ENCODE data around the gene RAPGEF3.

The RAPGEF3 gene

DNA sequence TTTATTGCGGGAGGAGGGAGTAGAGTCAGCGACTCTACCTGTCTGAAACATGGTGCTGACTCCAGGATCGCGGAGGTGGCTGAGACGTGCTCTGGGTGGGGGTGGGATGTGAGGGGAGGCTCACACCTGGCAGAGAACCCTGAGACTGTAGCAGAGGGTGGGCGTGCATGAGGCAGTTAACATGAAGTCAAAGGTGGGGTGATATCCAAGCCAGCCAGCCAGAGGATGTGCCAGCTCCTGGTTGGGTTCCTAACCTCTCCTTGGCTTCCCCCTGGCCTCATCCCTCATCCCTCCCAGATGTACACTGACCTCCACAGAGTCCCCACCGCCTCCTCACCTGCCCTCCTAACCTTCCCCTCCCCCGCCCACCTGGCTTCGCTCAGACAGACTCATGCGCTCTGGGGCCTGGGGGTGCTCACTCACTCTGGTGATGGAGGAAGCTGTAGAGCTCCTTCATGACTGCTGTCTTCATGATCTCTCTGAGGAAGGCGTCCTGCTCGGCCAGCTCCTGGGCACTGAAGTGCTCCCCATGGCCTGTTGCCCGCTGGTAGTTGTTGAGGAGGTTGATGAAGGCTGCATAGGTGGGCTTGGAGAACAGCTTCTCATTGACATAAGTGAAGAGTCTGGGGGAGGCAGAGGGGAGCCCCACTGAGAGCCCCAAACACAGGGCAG is 42.7 kb downstream of the RAPGEF3 start:
- DNase-seq (ENCODE audit: low read depth), result no peak
- no peak for TF ChIP-seq CTCF (IDR thresholded peaks at IDR 0.05; ENCODE audit: low read depth, low read length, missing control alignments)
- no peak overlapping the region for H3K4me3 ChIP-seq (ENCODE audit: low read depth, low read length)

DNA sequence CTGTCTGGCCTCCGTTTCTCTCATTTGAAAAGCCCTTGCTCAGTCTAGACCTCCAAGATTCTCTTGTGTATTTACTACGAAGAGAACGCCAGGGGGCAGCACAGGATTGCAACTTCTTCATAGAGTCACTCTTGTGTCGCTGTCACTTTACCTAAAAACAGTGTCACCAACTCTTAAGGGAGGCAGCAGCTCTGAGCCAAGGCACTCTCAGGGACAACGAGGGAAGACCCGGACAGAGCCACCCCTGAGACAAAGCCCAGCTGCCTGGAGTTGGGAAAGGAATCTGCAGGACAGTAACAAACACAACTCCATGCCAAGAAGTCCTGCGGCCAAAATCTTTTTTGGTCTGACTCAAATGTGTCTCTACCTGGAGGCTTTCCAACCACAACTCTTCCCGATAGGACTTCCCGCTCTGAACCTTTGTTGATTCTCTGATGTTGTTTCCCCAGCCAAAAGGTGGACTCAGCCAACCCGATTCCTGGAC is 43.2 kb downstream of the RAPGEF3 start:
- DNase-seq (ENCODE audit: low read depth), result peak; percentile 68

GRCh38 chr12:47714826-47715386 is 43.8 kb downstream of the RAPGEF3 start:
- no peak for DNase-seq (ENCODE audit: low read depth)
- H3K4me3 ChIP-seq (ENCODE audit: low read depth, low read length), result no peak overlapping the region
- no peak for TF ChIP-seq CTCF (IDR thresholded peaks at IDR 0.05; ENCODE audit: low read depth, low read length, missing control alignments)

More for the DNA sequence above, 43.2 kb downstream of the RAPGEF3 start:
- peak; percentile 76 for TF ChIP-seq CTCF (IDR thresholded peaks at IDR 0.05; ENCODE audit: low read depth, low read length, missing control alignments)
- H3K4me3 ChIP-seq (ENCODE audit: low read depth, low read length), result no peak overlapping the region

DNA sequence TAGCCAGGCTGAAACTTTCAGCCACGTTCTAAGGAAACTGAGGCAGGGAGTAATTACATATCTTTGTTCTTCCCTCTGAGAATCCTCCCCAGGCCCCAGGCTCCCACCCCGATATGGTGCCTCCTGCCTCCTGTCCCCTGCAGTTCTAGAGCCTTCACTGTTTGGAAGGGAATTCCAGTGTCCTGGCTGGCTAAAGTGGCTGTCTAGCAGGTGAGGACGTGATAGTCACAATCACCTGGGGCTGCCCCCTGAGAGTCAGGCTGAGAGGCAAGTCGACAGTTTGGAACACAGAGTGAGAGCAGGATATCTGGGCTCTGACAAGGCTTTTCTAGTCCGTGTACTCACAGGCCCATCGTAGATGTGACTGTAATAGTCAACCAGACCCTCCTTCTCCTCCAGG is 46.5 kb downstream of the RAPGEF3 start:
- H3K4me3 ChIP-seq (ENCODE audit: low read depth, low read length), result no peak overlapping the region
- DNase-seq (ENCODE audit: low read depth), result no peak
- TF ChIP-seq CTCF (IDR thresholded peaks at IDR 0.05; ENCODE audit: low read depth, low read length, missing control alignments), result no peak

- no peak for DNase-seq (ENCODE audit: low read depth)
Observed at GRCh38 chr12:47711448-47711847, 47.2 kb downstream of the RAPGEF3 start.

GRCh38 chr12:47710278-47710677 is 48.4 kb downstream of the RAPGEF3 start:
- DNase-seq (ENCODE audit: low read depth), result no peak
- no peak overlapping the region for H3K4me3 ChIP-seq (ENCODE audit: low read depth, low read length)
- no peak for TF ChIP-seq CTCF (IDR thresholded peaks at IDR 0.05; ENCODE audit: low read depth, low read length, missing control alignments)

More at GRCh38 chr12:47711448-47711847, 47.2 kb downstream of the RAPGEF3 start:
- TF ChIP-seq CTCF (IDR thresholded peaks at IDR 0.05; ENCODE audit: low read depth, low read length, missing control alignments), result no peak
- no peak overlapping the region for H3K4me3 ChIP-seq (ENCODE audit: low read depth, low read length)

DNA sequence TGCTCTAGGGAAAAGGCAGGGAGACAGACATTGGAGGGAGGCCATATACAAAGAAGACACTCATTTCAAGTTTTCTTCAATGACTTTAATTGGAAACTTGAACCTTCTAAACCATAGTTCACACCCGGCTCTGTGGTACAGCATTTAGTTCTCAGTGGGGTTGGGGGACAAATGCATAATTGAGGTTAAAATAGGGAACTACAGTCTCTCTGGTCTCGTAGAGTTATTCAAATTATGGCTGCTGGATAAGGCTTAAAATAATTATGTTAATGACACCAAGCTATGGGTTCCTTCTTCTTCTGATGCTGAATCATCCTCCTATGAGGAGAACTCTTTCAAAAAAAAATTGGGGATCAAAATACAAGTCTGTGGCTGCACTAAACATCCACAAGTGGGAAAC is 49.0 kb downstream of the RAPGEF3 start:
- H3K4me3 ChIP-seq (ENCODE audit: low read depth, low read length), result no peak overlapping the region
- no peak for TF ChIP-seq CTCF (IDR thresholded peaks at IDR 0.05; ENCODE audit: low read depth, low read length, missing control alignments)
- no peak for DNase-seq (ENCODE audit: low read depth)

All from GM12864 (cell line).